HG03135 (cell line): Measurements from ENCODE around the gene UST.
"Not testable (repeated sequence)": the region's sequence is repeated elsewhere in the genome, so short reads cannot be mapped to it uniquely, and the experiment has no call there.

ENCODE experiments used
- ATAC-seq: cut with Tn5 transposase; IDR thresholded peaks from one replicate; pipeline ENCODE4 v1.9.1; 2021; ENCODE audit warnings: mild to moderate bottlenecking, moderate library complexity; ENCODE audit not compliant: unreplicated experiment

The UST gene

GRCh38 chr6:148990403-148990802, 243.6 kb downstream of the UST start:
- no peak for ATAC-seq

- no peak for ATAC-seq
Measured at GRCh38 chr6:148996815-148997214, 250.0 kb downstream of the UST start.

GRCh38 chr6:148997865-148998264, 251.0 kb downstream of the UST start:
- ATAC-seq: no peak

- no peak for ATAC-seq
Measured at GRCh38 chr6:148998704-148999103, 251.9 kb downstream of the UST start.

- no peak for ATAC-seq
Measured at GRCh38 chr6:148999501-148999900, 252.7 kb downstream of the UST start.

GRCh38 chr6:148999929-149000468, 253.2 kb downstream of the UST start:
- ATAC-seq: no peak

- ATAC-seq: no peak
Measured at GRCh38 chr6:149001422-149001821, 254.6 kb downstream of the UST start.

- ATAC-seq: no peak
Measured at GRCh38 chr6:149003560-149003959, 256.7 kb downstream of the UST start.

GRCh38 chr6:149004664-149005063, 257.8 kb downstream of the UST start:
- no peak for ATAC-seq

GRCh38 chr6:149006236-149006635, 259.4 kb downstream of the UST start:
- ATAC-seq: not testable (repeated sequence)

- no peak for ATAC-seq
Measured at GRCh38 chr6:149006671-149007070, 259.8 kb downstream of the UST start.

- no peak for ATAC-seq
Measured at GRCh38 chr6:149007846-149008245, 261.0 kb downstream of the UST start.

- ATAC-seq: no peak
Measured at GRCh38 chr6:149008741-149009140, 261.9 kb downstream of the UST start.

GRCh38 chr6:149012040-149012545, 265.3 kb downstream of the UST start:
- ATAC-seq: no peak

- ATAC-seq: no peak
Measured at GRCh38 chr6:149013586-149014344, 266.9 kb downstream of the UST start.

GRCh38 chr6:149014631-149015534, 268.1 kb downstream of the UST start:
- no peak for ATAC-seq

- no peak for ATAC-seq
Measured at GRCh38 chr6:149015535-149016525, 269.0 kb downstream of the UST start.

- no peak for ATAC-seq
Measured at GRCh38 chr6:149016716-149017115, 269.9 kb downstream of the UST start.

GRCh38 chr6:149020319-149020718, 273.5 kb downstream of the UST start:
- ATAC-seq: no peak

- no peak for ATAC-seq
Measured at GRCh38 chr6:149024361-149024760, 277.5 kb downstream of the UST start.
